Loucy (cell line): ENCODE measurements around the gene OR2K2.

ENCODE experiments used
- EZH2phosphoT487 ChIP-seq: fragments of 200-600 bp; IDR thresholded peaks from 2 replicates; pipeline ENCODE4 v1.6.1; 2018; ENCODE audit warnings: antibody characterized with exemption, mild to moderate bottlenecking, moderate library complexity, borderline replicate concordance
- TF ChIP-seq, protein P1 (sequence below): fragments of 200-600 bp; sonication (generic); conservative IDR thresholded peaks from 2 replicates; pipeline ENCODE4 v1.5.1; 2014; ENCODE audit warnings: mild to moderate bottlenecking, antibody characterized with exemption, low read length

DNA sequence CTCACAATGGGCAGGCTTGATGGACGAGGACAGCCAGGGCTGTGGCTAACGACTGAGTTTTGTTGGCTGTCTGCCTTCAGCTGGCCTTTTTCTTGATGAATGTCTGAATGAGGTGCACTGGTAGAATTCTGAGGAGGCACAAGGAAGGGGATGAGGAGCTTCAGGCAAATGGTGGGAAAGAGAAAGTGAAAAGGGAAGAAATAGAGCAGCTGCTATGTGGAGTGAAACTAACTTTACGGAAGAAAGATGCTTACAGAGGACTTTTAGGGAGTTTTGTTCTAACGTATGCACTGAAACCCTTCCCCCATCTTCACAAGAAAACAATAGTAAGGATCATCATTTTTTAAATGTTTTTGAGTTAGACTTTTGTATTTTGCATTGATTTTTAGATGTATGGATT is 45.3 kb downstream of the OR2K2 start:
- TF ChIP-seq, protein P1, sequence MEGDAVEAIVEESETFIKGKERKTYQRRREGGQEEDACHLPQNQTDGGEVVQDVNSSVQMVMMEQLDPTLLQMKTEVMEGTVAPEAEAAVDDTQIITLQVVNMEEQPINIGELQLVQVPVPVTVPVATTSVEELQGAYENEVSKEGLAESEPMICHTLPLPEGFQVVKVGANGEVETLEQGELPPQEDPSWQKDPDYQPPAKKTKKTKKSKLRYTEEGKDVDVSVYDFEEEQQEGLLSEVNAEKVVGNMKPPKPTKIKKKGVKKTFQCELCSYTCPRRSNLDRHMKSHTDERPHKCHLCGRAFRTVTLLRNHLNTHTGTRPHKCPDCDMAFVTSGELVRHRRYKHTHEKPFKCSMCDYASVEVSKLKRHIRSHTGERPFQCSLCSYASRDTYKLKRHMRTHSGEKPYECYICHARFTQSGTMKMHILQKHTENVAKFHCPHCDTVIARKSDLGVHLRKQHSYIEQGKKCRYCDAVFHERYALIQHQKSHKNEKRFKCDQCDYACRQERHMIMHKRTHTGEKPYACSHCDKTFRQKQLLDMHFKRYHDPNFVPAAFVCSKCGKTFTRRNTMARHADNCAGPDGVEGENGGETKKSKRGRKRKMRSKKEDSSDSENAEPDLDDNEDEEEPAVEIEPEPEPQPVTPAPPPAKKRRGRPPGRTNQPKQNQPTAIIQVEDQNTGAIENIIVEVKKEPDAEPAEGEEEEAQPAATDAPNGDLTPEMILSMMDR, result no peak
- TF ChIP-seq EZH2phosphoT487, result no peak
